HCT116 (cell line): ENCODE measurements around the gene LRIG1. TPM values are rescaled to one million over a fixed set of nuclear protein-coding genes. Genes with fewer than 3 reads are reported as not detected.

Experiments used
- ATAC-seq: fragments of 200-7000 bp; cut with Tn5 transposase; 2 replicates; pipeline ENCODE4 v1.9.1; 2020; ENCODE audit warnings: mild to moderate bottlenecking, moderate library complexity
- BruUV-seq: library from RNA; stranded (reverse); fragments of 400-500 nt; replicated peaks from 2 replicates; lab custom pipeline; 2021; lab: Mats Ljungman, UMichigan
- CTCF ChIA-PET: fragments of 300-600 bp; sonication (Branson Sonifier 250); formaldehyde crosslinking; loops from one replicate; lab custom pipeline; 2021; ENCODE audit warnings: antibody characterized with exemption; lab: Charles Lee
- POLR2A ChIA-PET: fragments of 300-600, 350-600 bp; sonication (Branson Sonifier 250); formaldehyde crosslinking; loops from one replicate; lab custom pipeline; 2021; ENCODE audit warnings: antibody characterized with exemption; lab: Charles Lee
- RAD21 ChIA-PET, 2 experiments: fragments of 300-600 bp; sonication (Branson Sonifier 250); formaldehyde crosslinking; loops; one replicate each; lab custom pipeline; 2023; ENCODE audit warnings: low total read pairs in 2 of 2; ENCODE audit not compliant: uncharacterized antibody in 2 of 2, unreplicated experiment in 2 of 2, low non-redundant PET in 1 of 2; lab: Charles Lee
- DNase-seq: peaks from one replicate; pipeline ENCODE4 v3.0.0-alpha.2; 2010; ENCODE audit warnings: low read depth, low spot score
- H2AFZ ChIP-seq: fragments of 200-600 bp; shearing (Covaris generic), sonication (generic); 2 replicates; pipeline ENCODE4 v1.6.1; 2017; ENCODE audit warnings: low read depth, mixed run types, mixed read lengths, antibody characterized with exemption, low read length; ENCODE audit not compliant: poor library complexity, severe bottlenecking
- H3K27ac ChIP-seq: 2 replicates; pipeline ENCODE4 v1.5.1; 2012; ENCODE audit warnings: low read depth, low read length
- H3K27me3 ChIP-seq: fragments of 200-600 bp; sonication (generic); 2 replicates; pipeline ENCODE4 v1.6.1; 2016; ENCODE audit warnings: mixed run types, low read length, mixed read lengths; ENCODE audit not compliant: insufficient read depth
- H3K36me3 ChIP-seq, 2 experiments: fragments of 200-500 bp in 1 of 2; fragments of 200-600 bp in 1 of 2; sonication (Bioruptor generic) in 1 of 2; sonication (generic) in 1 of 2; 2 replicates each; pipeline versions ENCODE4 v1.5.1 to v1.6.1; 2014 to 2016; ENCODE audit warnings: low read length in 2 of 2, inconsistent platforms in 1 of 2, mixed read lengths in 1 of 2, mixed run types in 1 of 2; ENCODE audit not compliant: insufficient read depth in 2 of 2, control insufficient read depth in 1 of 2
- H3K4me1 ChIP-seq, 2 experiments: fragments of 200-600 bp in 1 of 2; sonication (generic) in 1 of 2; 2 replicates each; pipeline versions ENCODE4 v1.5.1 to v1.6.1; 2012 to 2017; ENCODE audit warnings: low read length in 2 of 2, inconsistent platforms in 1 of 2, mild to moderate bottlenecking in 1 of 2, mixed read lengths in 1 of 2, mixed run types in 1 of 2, moderate library complexity in 1 of 2; ENCODE audit not compliant: insufficient read depth in 2 of 2, control insufficient read depth in 1 of 2
- H3K4me2 ChIP-seq: fragments of 200-600 bp; sonication (generic); 2 replicates; pipeline ENCODE4 v1.6.1; 2017; ENCODE audit warnings: mixed run types, low read length, mixed read lengths
- H3K4me3 ChIP-seq, 2 experiments: fragments of 200-600 bp in 1 of 2; sonication (generic) in 1 of 2; replicated peaks in 1 of 2; 2 replicates each; pipeline ENCODE4 v1.5.1; 2011 to 2016; ENCODE audit warnings: low read length in 2 of 2, control low read depth in 1 of 2, low read depth in 1 of 2, mild to moderate bottlenecking in 1 of 2, mixed read lengths in 1 of 2, mixed run types in 1 of 2
- H3K79me2 ChIP-seq: fragments of 200-600 bp; sonication (generic); 2 replicates; pipeline ENCODE4 v1.6.1; 2017; ENCODE audit warnings: mild to moderate bottlenecking, mixed run types, low read length, moderate library complexity, mixed read lengths; ENCODE audit not compliant: insufficient read depth
- H3K9ac ChIP-seq: fragments of 200-600 bp; sonication (generic); 2 replicates; pipeline ENCODE4 v1.6.1; 2016; ENCODE audit warnings: low read length, mixed read lengths
- H3K9me2 ChIP-seq: fragments of 200-600 bp; sonication (generic), shearing (Covaris generic); 2 replicates; pipeline ENCODE4 v1.6.1; 2017; ENCODE audit warnings: mixed run types, mild to moderate bottlenecking, moderate library complexity; ENCODE audit not compliant: insufficient read depth
- H3K9me3 ChIP-seq, 2 experiments: fragments of 200-500 bp in 1 of 2; fragments of 200-600 bp in 1 of 2; sonication (Bioruptor generic) in 1 of 2; sonication (generic) in 1 of 2; 2 replicates each; pipeline ENCODE4 v1.6.1; 2014 to 2017; ENCODE audit warnings: low read length in 2 of 2, mixed read lengths in 2 of 2, inconsistent platforms in 1 of 2, low read depth in 1 of 2, mild to moderate bottlenecking in 1 of 2, mixed run types in 1 of 2, moderate library complexity in 1 of 2; ENCODE audit not compliant: control insufficient read depth in 1 of 2, insufficient read depth in 1 of 2
- H4K20me1 ChIP-seq: fragments of 200-600 bp; sonication (generic), shearing (Covaris generic); 2 replicates; pipeline ENCODE4 v1.6.1; 2017; ENCODE audit warnings: mixed run types, mild to moderate bottlenecking, moderate library complexity; ENCODE audit not compliant: insufficient read depth
- ATF3 ChIP-seq: IDR thresholded peaks from 2 replicates; pipeline ENCODE4 v1.6.1; 2012
- CBX3 ChIP-seq: IDR thresholded peaks from 2 replicates; pipeline ENCODE4 v1.6.1; 2012; ENCODE audit warnings: low read depth
- CEBPB ChIP-seq: IDR thresholded peaks from 2 replicates; pipeline ENCODE4 v1.6.1; 2012; ENCODE audit warnings: low read depth
- CTCF ChIP-seq, 3 experiments: fragments of 200-600 bp in 1 of 3; sonication (generic) in 1 of 3; IDR thresholded peaks in 2 of 3; conservative IDR thresholded peaks in 1 of 3; 2 replicates each; pipeline ENCODE4 v1.5.1; 2012 to 2017; ENCODE audit warnings: low read depth in 2 of 3, low read length in 2 of 3, antibody characterized with exemption in 1 of 3, borderline replicate concordance in 1 of 3, control low read depth in 1 of 3, mild to moderate bottlenecking in 1 of 3, mixed read lengths in 1 of 3, mixed run types in 1 of 3, moderate library complexity in 1 of 3; ENCODE audit not compliant: insufficient read depth in 1 of 3
- ELF1 ChIP-seq: IDR thresholded peaks from 2 replicates; pipeline ENCODE4 v1.6.1; 2012; ENCODE audit warnings: low read depth, borderline replicate concordance
- EZH2 ChIP-seq: fragments of 200-600 bp; sonication (generic); IDR thresholded peaks from 2 replicates; pipeline ENCODE4 v1.6.1; 2017; ENCODE audit warnings: antibody characterized with exemption, mixed run types
- EZH2phosphoT487 ChIP-seq: fragments of 200-600 bp; IDR thresholded peaks from 2 replicates; pipeline ENCODE4 v1.6.1; 2018; ENCODE audit warnings: antibody characterized with exemption, borderline replicate concordance
- JUND ChIP-seq: IDR thresholded peaks from 2 replicates; pipeline ENCODE4 v1.6.1; 2012
- POLR2A ChIP-seq: IDR thresholded peaks from 2 replicates; pipeline ENCODE4 v1.7.0; 2011; ENCODE audit warnings: borderline replicate concordance; ENCODE audit not compliant: insufficient read depth, insufficient read length; ENCODE audit errors: extremely low read depth
- POLR2AphosphoS5 ChIP-seq: IDR thresholded peaks from 2 replicates; pipeline ENCODE4 v1.6.1; 2011; ENCODE audit warnings: mild to moderate bottlenecking, low read depth, low read length, moderate library complexity
- RAD21 ChIP-seq: IDR thresholded peaks from 2 replicates; pipeline ENCODE4 v1.6.1; 2012; ENCODE audit warnings: low read depth, mild to moderate bottlenecking
- SP1 ChIP-seq: IDR thresholded peaks from 2 replicates; pipeline ENCODE4 v1.6.1; 2012; ENCODE audit warnings: low read depth
- SRF ChIP-seq: IDR thresholded peaks from 2 replicates; pipeline ENCODE4 v1.6.1; 2012; ENCODE audit warnings: low read depth
- TCF7L2 ChIP-seq: IDR thresholded peaks from 2 replicates; pipeline ENCODE4 v1.7.0; 2011; ENCODE audit warnings: borderline replicate concordance, inconsistent platforms; ENCODE audit not compliant: insufficient read depth, insufficient read length; ENCODE audit errors: extremely low read depth
- YY1 ChIP-seq: IDR thresholded peaks from 2 replicates; pipeline ENCODE4 v1.6.1; 2011; ENCODE audit warnings: low read length, low read depth, moderate library complexity, mild to moderate bottlenecking; ENCODE audit not compliant: insufficient replicate concordance; ENCODE audit errors: extremely low read depth
- ZBTB33 ChIP-seq: IDR thresholded peaks from 2 replicates; pipeline ENCODE4 v1.6.1; 2011; ENCODE audit warnings: mild to moderate bottlenecking, low read length, moderate library complexity; ENCODE audit not compliant: insufficient replicate concordance; ENCODE audit errors: extremely low read depth
- ZFX ChIP-seq: fragments of 450-650 bp; IDR thresholded peaks from 2 replicates; pipeline ENCODE4 v1.6.1; 2017
- ZNF274 ChIP-seq: fragments of 200-500 bp; sonication (Bioruptor generic); IDR thresholded peaks from 2 replicates; pipeline ENCODE4 v1.6.1; 2014; ENCODE audit warnings: mild to moderate bottlenecking, low read depth, low read length, inconsistent platforms
- intact Hi-C: fragments of 100-400 bp; cut with micrococcal nuclease; formaldehyde crosslinking; loops from 2 replicates; pipeline ENCODE4 v1.10.0; 2022
- total RNA-seq: library from RNA; stranded (reverse); gene quantifications from one replicate; pipeline ENCODE4 v1.2.1, GENCODE V29; 2021; ENCODE audit not compliant: unreplicated experiment
- TF ChIP-seq, protein P1 (sequence below): IDR thresholded peaks from 2 replicates; pipeline ENCODE4 v1.6.1; 2012
- TF ChIP-seq, protein P2 (sequence below): IDR thresholded peaks from 2 replicates; pipeline ENCODE4 v1.6.1; 2012; ENCODE audit warnings: low read depth

The LRIG1 gene
- total RNA-seq, 1 experiment from 2014 or later: 3.1 TPM

DNA sequence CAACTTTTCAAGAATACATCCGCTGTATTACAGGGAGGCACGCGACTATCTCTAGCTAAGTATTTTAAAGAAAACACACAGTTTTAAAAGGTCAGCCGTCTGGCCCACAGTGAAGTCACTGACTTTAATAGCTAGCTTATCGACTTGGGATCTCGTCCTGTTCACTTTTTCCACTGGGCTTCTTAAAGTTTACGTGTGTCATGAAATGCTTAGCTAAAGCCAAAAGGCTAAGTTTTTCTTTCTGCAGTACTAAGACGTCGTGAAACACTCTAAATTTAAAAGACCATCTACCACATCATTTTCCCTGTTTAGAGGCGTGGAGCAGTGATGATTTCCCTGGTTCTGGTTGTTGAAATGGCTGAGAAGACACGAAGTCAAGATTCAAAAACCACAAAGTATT is 27.1 kb downstream of the LRIG1 start:
- no peaks in the 10 kb centered on the region for H4K20me1 ChIP-seq
- no peak overlapping the region for H2AFZ ChIP-seq
- no TSS peak for BruUV-seq
- no peaks in the 10 kb centered on the region for H3K27me3 ChIP-seq
- RAD21 ChIA-PET: no interaction called here
- no peak overlapping the region for H3K27ac ChIP-seq
- no peaks in the 10 kb centered on the region for H3K36me3 ChIP-seq
- no peaks in the 10 kb centered on the region for H3K79me2 ChIP-seq
- intact Hi-C loops: no loop called here
- TF ChIP-seq SRF (no peak), SP1 (no peak), CEBPB (no peak), ZFX (no peak), ZNF274 (no peak), CBX3 (no peak), EZH2 (no peak), POLR2A (no peak), ZBTB33 (no peak), TCF7L2 (no peak), RAD21 (no peak), CTCF (IDR thresholded peaks at IDR 0.05 in 2 of 3, conservative IDR thresholded peaks at IDR 0.05 in 1 of 3; ENCODE audit: borderline replicate concordance in 1 of 3, insufficient read depth in 1 of 3, low read depth in 2 of 3, low read length in 2 of 3) (no peak), ATF3 (no peak), EZH2phosphoT487 (no peak), POLR2AphosphoS5 (no peak), YY1 (no peak), JUND (no peak), ELF1 (no peak)
- TF ChIP-seq, protein P1, sequence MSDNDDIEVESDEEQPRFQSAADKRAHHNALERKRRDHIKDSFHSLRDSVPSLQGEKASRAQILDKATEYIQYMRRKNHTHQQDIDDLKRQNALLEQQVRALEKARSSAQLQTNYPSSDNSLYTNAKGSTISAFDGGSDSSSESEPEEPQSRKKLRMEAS: no peak
- TF ChIP-seq, protein P2, sequence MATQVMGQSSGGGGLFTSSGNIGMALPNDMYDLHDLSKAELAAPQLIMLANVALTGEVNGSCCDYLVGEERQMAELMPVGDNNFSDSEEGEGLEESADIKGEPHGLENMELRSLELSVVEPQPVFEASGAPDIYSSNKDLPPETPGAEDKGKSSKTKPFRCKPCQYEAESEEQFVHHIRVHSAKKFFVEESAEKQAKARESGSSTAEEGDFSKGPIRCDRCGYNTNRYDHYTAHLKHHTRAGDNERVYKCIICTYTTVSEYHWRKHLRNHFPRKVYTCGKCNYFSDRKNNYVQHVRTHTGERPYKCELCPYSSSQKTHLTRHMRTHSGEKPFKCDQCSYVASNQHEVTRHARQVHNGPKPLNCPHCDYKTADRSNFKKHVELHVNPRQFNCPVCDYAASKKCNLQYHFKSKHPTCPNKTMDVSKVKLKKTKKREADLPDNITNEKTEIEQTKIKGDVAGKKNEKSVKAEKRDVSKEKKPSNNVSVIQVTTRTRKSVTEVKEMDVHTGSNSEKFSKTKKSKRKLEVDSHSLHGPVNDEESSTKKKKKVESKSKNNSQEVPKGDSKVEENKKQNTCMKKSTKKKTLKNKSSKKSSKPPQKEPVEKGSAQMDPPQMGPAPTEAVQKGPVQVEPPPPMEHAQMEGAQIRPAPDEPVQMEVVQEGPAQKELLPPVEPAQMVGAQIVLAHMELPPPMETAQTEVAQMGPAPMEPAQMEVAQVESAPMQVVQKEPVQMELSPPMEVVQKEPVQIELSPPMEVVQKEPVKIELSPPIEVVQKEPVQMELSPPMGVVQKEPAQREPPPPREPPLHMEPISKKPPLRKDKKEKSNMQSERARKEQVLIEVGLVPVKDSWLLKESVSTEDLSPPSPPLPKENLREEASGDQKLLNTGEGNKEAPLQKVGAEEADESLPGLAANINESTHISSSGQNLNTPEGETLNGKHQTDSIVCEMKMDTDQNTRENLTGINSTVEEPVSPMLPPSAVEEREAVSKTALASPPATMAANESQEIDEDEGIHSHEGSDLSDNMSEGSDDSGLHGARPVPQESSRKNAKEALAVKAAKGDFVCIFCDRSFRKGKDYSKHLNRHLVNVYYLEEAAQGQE: no peak
- H3K4me1 ChIP-seq: peaks cover 3 to 12% of the 10 kb centered on the region in 2 experiments; a peak in 3 of 4 replicates
- no peaks in the 10 kb centered on the region for H3K9me3 ChIP-seq
- no peak overlapping the region for H3K4me3 ChIP-seq
- POLR2A ChIA-PET: no interaction called here
- DNase-seq (no peak), ATAC-seq (no peak)
- H3K9ac ChIP-seq: no peak overlapping the region
- H3K9me2 ChIP-seq: no peaks in the 10 kb centered on the region
- CTCF ChIA-PET: no interaction called here
- H3K4me2 ChIP-seq: no peak overlapping the region
